Spleen (tissue), 7 donors: Measurements from ENCODE around the gene RXRB.

ENCODE experiments used
- POLR2A ChIP-seq, 3 donors: fragments of 450-650 bp; IDR thresholded peaks; one replicate each; pipeline ENCODE4 v1.5.1; 2017; ENCODE audit warnings: antibody characterized with exemption in 3 of 3, mild to moderate bottlenecking in 1 of 3
- TF ChIP-seq, protein P1 (sequence below), 11 experiments: fragments of 200-600 bp in 7 of 11; fragments of 450-650 bp in 4 of 11; sonication (generic) in 4 of 11; IDR thresholded peaks in 8 of 11; conservative IDR thresholded peaks in 3 of 11; 1 replicate in 7 of 11; 2 replicates in 4 of 11; pipeline versions ENCODE4 v1.4.0 to v1.8.0; 2016 to 2021; ENCODE audit warnings: antibody characterized with exemption in 11 of 11, inconsistent platforms in 4 of 11, mild to moderate bottlenecking in 1 of 11
- donor health status: DM: no; HTN: no; CAD: no; lungs with moderate emphysema.
- donor health status: DM: no; HTN: no; CAD: no.
- donor health status: DM: no; HTN: no; CAD: no.

DNA sequence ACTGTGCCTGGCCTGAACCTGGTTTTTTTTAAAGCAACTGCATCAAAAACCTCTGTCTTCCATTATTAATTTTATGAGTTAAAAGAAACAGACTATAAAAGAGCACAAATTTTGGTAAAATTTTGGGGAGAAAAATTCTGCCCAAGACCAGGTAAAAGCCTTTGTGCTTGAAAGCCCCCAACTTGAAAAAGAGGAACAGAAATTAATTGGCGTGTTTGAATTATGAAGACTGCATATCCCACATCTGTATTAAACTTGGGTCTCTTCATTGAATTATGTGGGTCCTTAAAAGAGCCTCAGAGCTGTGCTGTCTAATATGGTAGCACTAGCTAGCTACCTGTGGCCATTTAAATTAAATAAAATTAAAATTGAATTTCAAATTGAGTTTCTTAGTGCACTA, 49.4 kb downstream of the RXRB start:
- TF ChIP-seq, protein P1, sequence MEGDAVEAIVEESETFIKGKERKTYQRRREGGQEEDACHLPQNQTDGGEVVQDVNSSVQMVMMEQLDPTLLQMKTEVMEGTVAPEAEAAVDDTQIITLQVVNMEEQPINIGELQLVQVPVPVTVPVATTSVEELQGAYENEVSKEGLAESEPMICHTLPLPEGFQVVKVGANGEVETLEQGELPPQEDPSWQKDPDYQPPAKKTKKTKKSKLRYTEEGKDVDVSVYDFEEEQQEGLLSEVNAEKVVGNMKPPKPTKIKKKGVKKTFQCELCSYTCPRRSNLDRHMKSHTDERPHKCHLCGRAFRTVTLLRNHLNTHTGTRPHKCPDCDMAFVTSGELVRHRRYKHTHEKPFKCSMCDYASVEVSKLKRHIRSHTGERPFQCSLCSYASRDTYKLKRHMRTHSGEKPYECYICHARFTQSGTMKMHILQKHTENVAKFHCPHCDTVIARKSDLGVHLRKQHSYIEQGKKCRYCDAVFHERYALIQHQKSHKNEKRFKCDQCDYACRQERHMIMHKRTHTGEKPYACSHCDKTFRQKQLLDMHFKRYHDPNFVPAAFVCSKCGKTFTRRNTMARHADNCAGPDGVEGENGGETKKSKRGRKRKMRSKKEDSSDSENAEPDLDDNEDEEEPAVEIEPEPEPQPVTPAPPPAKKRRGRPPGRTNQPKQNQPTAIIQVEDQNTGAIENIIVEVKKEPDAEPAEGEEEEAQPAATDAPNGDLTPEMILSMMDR (IDR thresholded peaks at IDR 0.05 in 8 of 11, conservative IDR thresholded peaks at IDR 0.05 in 3 of 11) = no peak
- TF ChIP-seq POLR2A (IDR thresholded peaks at IDR 0.05) = no peak
